ENCODE measurements around the gene FOXJ2.

- TF ChIP-seq, protein P1, sequence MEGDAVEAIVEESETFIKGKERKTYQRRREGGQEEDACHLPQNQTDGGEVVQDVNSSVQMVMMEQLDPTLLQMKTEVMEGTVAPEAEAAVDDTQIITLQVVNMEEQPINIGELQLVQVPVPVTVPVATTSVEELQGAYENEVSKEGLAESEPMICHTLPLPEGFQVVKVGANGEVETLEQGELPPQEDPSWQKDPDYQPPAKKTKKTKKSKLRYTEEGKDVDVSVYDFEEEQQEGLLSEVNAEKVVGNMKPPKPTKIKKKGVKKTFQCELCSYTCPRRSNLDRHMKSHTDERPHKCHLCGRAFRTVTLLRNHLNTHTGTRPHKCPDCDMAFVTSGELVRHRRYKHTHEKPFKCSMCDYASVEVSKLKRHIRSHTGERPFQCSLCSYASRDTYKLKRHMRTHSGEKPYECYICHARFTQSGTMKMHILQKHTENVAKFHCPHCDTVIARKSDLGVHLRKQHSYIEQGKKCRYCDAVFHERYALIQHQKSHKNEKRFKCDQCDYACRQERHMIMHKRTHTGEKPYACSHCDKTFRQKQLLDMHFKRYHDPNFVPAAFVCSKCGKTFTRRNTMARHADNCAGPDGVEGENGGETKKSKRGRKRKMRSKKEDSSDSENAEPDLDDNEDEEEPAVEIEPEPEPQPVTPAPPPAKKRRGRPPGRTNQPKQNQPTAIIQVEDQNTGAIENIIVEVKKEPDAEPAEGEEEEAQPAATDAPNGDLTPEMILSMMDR (IDR thresholded peaks at IDR 0.05), result no peak
- no peak for TF ChIP-seq EP300 (IDR thresholded peaks at IDR 0.05)
These were observed 3.0 kb downstream of the FOXJ2 start for GRCh38 chr12:8035440-8036010.

Measured in esophagus muscularis mucosa (tissue), 3 donors.